GM19193 (cell line): Measurements from ENCODE around the gene RXRB.
A peak's percentile ranks its signal among the peaks of the same experiment; 100 is the strongest.

Source experiments
- POLR2A ChIP-seq: IDR thresholded peaks from 4 replicates; pipeline ENCODE4 v1.6.1; 2011; ENCODE audit not compliant: insufficient read depth, insufficient read length; ENCODE audit errors: extremely low read depth

Gene RXRB

DNA sequence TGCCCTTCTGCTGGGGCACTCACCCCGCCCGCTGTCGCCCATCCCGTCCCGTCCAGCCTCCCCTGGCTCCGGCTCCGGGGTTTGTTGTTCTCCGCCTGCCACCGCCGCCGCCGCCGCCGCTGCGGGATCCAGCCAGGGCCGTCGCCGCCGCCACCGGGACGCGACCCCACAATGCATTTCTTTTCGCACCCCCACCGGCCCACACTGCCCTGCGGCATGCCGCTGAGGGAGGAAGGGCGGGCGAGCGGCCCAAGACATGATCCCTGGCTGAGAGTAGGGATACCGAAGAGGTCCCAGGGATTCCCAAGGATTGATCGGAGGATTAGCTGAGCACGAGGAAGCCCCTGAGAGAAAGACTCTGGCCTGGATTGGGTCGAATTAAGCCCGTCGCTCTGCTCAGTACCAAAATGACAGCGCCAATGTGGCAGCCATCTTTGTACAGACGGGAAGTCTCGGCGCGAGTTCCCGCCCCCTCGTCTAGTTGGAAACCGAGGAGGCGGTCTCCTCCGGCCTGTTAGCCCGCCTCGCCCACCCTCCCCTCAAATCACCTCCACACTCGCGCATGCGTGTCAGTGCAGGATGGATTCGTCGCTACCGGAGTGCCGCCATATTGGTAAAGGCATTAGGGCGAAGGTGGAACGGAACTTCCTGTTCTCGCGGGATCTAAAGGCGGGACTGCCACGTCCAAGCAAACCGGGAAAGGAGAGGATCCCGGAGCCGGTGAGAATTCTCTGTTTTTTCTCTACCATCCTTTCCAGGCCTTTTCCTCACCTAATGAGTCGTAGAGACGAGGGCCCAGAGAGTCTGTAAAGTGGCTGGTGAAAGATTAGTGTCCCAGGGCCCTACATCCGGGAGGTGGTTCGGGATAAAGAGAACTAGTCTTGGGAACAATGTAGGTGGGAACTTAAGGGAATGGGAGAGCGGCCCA lies at the start of gene RXRB, which contains the start of gene SLC39A7:
TSS of gene RXRB (minus strand) at position 447 of the 928 bp plus-strand sequence. CDS start at position 258, 189 bp downstream.
TSS of gene SLC39A7 (plus strand) at position 649 of the 928 bp plus-strand sequence. CDS start 379 bp downstream, outside the sequence.
- peak; percentile 90 for TF ChIP-seq POLR2A

GRCh38 chr6:33249732-33250630 lies 49.5 kb upstream of the RXRB start:
- TF ChIP-seq POLR2A = no peak

DNA sequence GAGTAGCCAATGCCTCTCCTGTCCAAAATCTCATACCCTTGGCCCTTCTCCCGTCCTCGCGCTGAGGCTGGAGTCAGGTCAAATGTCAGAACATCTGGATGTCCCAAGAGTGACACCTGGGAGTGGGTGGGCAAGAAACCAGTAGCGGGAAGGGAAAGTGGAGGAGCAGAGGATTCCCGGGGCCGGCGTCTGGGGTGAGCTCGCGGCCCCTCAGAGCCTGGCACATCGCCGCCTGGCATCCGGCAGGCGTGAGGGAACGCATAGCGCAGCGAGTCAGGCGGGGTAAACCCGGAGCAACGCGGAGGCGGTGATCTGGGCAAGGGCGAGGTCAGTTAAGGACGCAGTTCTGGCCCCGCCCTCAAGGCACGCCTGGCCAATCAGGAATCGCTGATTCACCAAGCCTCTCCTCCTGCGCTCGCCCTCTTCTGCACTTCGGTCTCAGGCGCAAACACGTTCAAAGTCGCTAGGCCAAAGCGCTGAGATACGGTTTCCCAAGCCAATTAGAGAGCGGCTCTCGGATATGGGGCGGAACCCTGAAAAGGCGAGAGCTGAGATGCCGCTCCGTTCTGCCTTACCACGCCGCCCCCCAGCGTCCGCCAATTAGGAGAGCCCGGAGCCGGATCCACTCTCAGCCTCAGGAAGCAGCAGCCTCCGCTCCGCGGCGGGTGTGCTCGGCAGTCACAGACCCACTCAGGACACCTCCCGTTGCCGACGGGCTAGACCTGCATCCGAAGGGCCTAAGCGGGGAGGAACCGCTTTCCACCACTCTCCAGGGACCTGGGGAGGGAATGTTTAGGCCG lies 48.7 kb upstream of the RXRB start:
- TF ChIP-seq POLR2A = peak; percentile 91

GRCh38 chr6:33248643-33248931 lies 48.1 kb upstream of the RXRB start:
- no peak for TF ChIP-seq POLR2A

GRCh38 chr6:33247977-33248642 lies 47.6 kb upstream of the RXRB start:
- TF ChIP-seq POLR2A = no peak

DNA sequence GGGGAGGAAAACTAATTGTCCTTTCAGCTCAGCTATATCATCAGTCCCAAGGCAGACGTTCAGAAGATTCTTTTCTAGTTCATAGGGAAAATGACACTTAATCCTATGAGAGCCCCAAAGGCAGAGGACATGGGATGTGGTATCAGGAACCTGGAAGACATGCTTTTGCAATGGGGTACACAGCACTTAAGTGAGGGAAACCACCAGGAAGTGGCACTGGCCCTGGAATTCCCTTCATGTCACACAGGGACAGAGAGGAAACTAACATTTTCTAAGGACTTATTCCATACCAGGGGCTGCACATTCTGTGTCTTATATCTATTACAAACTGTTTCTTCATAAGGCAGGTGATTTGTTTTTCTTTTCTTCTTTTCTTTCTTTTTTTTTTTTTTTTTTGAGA lies 43.0 kb upstream of the RXRB start:
- TF ChIP-seq POLR2A = no peak

GRCh38 chr6:33241968-33242367 lies 41.5 kb upstream of the RXRB start:
- no peak for TF ChIP-seq POLR2A

DNA sequence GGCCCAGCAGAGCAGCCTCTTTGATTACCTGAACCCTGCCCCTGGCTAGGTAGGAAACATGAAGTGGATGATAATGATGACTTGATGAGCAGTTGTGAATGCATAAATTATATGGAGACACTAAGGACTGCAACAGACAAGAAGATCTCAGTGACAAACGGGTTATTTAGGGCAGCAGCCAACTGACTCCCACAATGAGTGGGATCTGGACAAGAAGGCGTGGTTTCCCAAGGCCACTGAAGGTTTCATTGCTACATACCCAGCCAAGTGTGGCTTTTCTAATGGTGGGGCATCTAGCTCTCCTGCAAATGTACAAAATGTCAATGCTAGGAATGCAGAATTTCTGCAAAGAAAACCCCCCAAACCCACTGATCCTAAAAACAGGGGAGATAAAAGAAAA lies 37.3 kb upstream of the RXRB start:
- TF ChIP-seq POLR2A = no peak

DNA sequence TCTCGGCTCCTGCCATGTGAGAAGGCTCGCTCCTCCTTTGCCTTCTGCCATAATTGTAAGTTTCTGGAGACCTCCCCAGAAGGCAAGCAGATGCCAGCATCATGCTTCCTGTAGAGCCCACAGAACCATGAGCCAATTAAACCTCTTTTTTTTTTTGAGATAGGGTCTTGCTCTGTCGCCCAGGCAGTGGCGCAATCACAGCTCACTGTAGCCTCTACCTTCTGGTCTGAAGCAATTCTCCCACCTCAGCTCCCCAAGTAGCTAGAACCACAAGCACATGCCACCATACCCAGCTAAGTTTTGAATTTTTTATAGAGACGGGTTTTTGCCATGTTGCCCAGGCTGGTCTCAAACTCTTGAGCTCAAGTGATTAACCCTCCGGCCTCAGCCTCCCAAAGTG lies 36.4 kb upstream of the RXRB start:
- TF ChIP-seq POLR2A = no peak

DNA sequence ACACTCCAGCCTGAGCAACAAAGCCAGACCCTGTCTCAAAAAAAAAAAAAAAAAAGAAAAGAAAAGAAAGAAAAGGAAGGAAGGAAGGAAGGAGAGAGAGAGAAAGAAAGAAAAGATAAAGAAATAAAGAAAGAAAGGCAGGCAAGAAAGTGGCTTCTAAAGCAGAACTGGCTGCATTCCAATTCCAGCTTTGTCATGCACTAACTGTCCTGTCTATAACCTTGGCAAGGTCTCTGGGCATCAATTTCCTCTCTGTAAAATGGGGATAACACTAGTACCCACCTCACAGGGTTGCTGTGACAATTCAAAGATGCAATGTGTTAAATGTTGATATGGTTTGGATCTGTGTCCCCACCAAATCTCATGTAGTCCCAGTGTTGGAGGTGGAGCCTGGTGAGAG lies 35.9 kb upstream of the RXRB start:
- no peak for TF ChIP-seq POLR2A

DNA sequence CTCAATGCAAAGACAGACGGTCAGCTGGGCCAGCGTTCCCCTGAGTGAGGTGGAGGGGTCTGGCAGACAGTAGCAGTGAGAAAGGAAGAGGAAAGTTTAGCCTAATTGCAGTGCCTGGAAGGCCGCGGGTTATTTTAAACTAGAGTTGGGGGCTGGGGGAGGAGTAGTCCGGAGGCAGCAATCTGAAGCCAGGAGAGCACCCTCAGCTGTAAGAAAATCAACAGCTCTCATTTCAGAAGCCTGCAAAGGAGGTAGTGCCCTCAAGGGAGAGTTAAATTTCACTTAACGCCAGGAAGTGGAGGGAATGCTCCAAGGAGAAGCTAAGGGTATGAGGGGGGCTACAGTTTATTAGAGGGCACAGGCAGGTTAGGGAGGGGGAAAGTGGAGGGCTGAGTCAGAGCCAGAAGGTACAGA lies 34.8 kb upstream of the RXRB start:
- TF ChIP-seq POLR2A = no peak

- TF ChIP-seq POLR2A = no peak
Observed at GRCh38 chr6:33217681-33218080, 17.2 kb upstream of the RXRB start.

- TF ChIP-seq POLR2A = no peak
Observed at GRCh38 chr6:33217246-33217645, 16.8 kb upstream of the RXRB start.

- no peak for TF ChIP-seq POLR2A
Observed at GRCh38 chr6:33216117-33216649, 15.7 kb upstream of the RXRB start.

- TF ChIP-seq POLR2A = no peak
Observed at GRCh38 chr6:33215271-33216116, 15.0 kb upstream of the RXRB start.
